H4 (cell line): Measurements from ENCODE around the gene HIF3A. TPM values are rescaled to one million over a fixed set of nuclear protein-coding genes. Genes with fewer than 3 reads are reported as not detected.
A peak's percentile ranks its signal among the peaks of the same experiment; 100 is the strongest.

Experiments
- DNase-seq: peaks from one replicate; pipeline ENCODE4 v3.0.0-alpha.2; 2015; ENCODE audit warnings: low spot score
- total RNA-seq: library from RNA; depleted of rRNA; stranded (reverse); fragments of >200 nt; shearing (Covaris generic); gene quantifications from 2 replicates; pipeline ENCODE4 v1.2.3, GENCODE V29; 2014

The HIF3A gene
- total RNA-seq, 1 experiment from 2014 or later = not detected

- DNase-seq = no peak
Observed at GRCh38 chr19:46328079-46328478, 31.2 kb downstream of the HIF3A start.

- no peak for DNase-seq
Observed at GRCh38 chr19:46330319-46330918, 33.6 kb downstream of the HIF3A start.

- DNase-seq = no peak
Observed at GRCh38 chr19:46337487-46337886, 40.6 kb downstream of the HIF3A start.

GRCh38 chr19:46339446-46339845, 42.6 kb downstream of the HIF3A start:
- no peak for DNase-seq

GRCh38 chr19:46340051-46340659, 43.3 kb downstream of the HIF3A start:
- DNase-seq = no peak

GRCh38 chr19:46341937-46342336, 45.1 kb downstream of the HIF3A start:
- no peak for DNase-seq

GRCh38 chr19:46344363-46344762, 47.5 kb downstream of the HIF3A start:
- DNase-seq = no peak

GRCh38 chr19:46345157-46345556, 48.3 kb downstream of the HIF3A start:
- DNase-seq = no peak

GRCh38 chr19:46346821-46347571, 50.2 kb downstream of the HIF3A start, which contains the start of gene PPP5C:
TSS of gene PPP5C (plus strand) at chr19:46347087. CDS start at chr19:46347097, 10 bp downstream.
- peak; percentile 94 for DNase-seq

- no peak for DNase-seq
Observed at GRCh38 chr19:46347572-46347883, 50.7 kb downstream of the HIF3A start.

GRCh38 chr19:46347985-46348384, 51.1 kb downstream of the HIF3A start:
- no peak for DNase-seq

- no peak for DNase-seq
Observed at GRCh38 chr19:46349311-46349993, 52.6 kb downstream of the HIF3A start.

GRCh38 chr19:46350029-46350757, 53.4 kb downstream of the HIF3A start:
- DNase-seq = no peak

GRCh38 chr19:46350758-46351159, 53.9 kb downstream of the HIF3A start:
- no peak for DNase-seq

- DNase-seq = no peak
Observed at GRCh38 chr19:46351241-46352041, 54.6 kb downstream of the HIF3A start.

GRCh38 chr19:46353730-46354528, 57.1 kb downstream of the HIF3A start:
- no peak for DNase-seq

- DNase-seq = no peak
Observed at GRCh38 chr19:46355234-46356148, 58.6 kb downstream of the HIF3A start.

- no peak for DNase-seq
Observed at GRCh38 chr19:46356149-46357055, 59.6 kb downstream of the HIF3A start.
